Gastroesophageal sphincter (tissue), 3 donors: Measurements from ENCODE around the gene ABCC5.

Experiments
- CTCF ChIP-seq, 4 experiments: fragments of 200-600 bp in 2 of 4; fragments of 450-650 bp in 2 of 4; sonication (generic) in 1 of 4; IDR thresholded peaks; one replicate each; pipeline ENCODE4 v1.5.1; 2017 to 2019; ENCODE audit warnings: antibody characterized with exemption in 4 of 4, mild to moderate bottlenecking in 2 of 4, moderate library complexity in 2 of 4
- POLR2A ChIP-seq, 2 donors: fragments of 450-650 bp; IDR thresholded peaks; one replicate each; pipeline ENCODE4 v1.6.1; 2017; ENCODE audit warnings: antibody characterized with exemption in 2 of 2, mild to moderate bottlenecking in 2 of 2, moderate library complexity in 1 of 2
- POLR2AphosphoS5 ChIP-seq: sonication (generic); formaldehyde crosslinking; IDR thresholded peaks from one replicate; pipeline ENCODE4 v1.6.1; 2017; ENCODE audit warnings: antibody characterized with exemption

DNA sequence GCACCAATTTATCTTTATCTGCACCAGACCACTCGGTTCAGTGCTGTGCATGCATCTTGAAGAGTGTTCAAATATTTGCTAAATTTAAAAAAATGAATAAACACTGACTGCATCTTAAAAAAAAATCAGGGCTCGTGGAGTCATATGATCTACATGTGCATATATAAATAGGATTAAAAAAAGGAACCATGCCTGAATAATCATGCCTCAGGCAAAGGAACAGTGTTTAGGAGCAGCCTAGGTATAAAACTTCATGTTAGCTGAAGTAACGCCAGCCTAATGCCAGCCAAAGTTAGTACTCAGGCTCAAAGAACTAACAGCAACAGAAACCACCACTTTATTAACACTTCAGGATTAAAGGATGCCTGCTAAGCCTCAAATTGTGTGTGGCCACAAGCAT lies 9.5 kb downstream of the ABCC5 start:
- TF ChIP-seq POLR2AphosphoS5 (no peak), POLR2A (IDR thresholded peaks at IDR 0.05) (no peak), CTCF (IDR thresholded peaks at IDR 0.05) (no peak)
